HepG2 (cell line): ENCODE measurements around the gene GDAP1L1. TPM values are rescaled to one million over a fixed set of nuclear protein-coding genes. Genes with fewer than 3 reads are reported as not detected.

Experiments
- ATAC-seq: fragments of 200-7000 bp; cut with Tn5 transposase; 3 replicates; pipeline ENCODE4 v1.9.1; 2020; ENCODE audit warnings: mild to moderate bottlenecking, moderate library complexity
- BruUV-seq: library from RNA; stranded (reverse); fragments of 400-500 nt; replicated peaks from 2 replicates; lab custom pipeline; 2021; lab: Mats Ljungman, UMichigan
- CTCF ChIA-PET: fragments of 300-600 bp; formaldehyde crosslinking; extraction: SDS; loops from one replicate; lab custom pipeline; 2021; ENCODE audit warnings: low total read pairs, inconsistent platforms, low intra/inter-chr PET ratio; lab: Yijun Ruan, JAX
- POLR2A ChIA-PET: fragments of 350-600 bp; sonication (Branson Sonifier 250); formaldehyde crosslinking; loops from one replicate; lab custom pipeline; 2020; ENCODE audit warnings: antibody characterized with exemption, inconsistent platforms; lab: Yijun Ruan, JAX
- DNase-seq: peaks from one replicate; pipeline ENCODE4 v3.0.0-alpha.2; 2015; ENCODE audit warnings: low spot score
- FAIRE-seq: peaks from 3 replicates; lab custom pipeline; 2011; peaks lifted over from hg19 to GRCh38; lab: Jason Lieb, UNC
- H2AFZ ChIP-seq: one replicate; pipeline ENCODE4 v1.6.1; 2011; ENCODE audit warnings: low read length, inconsistent platforms
- H3K27ac ChIP-seq: fragments of 300-600 bp; 3 replicates; pipeline ENCODE4 v1.8.0; 2011; ENCODE audit warnings: mixed run types, mild to moderate bottlenecking, mixed read lengths, low read length, inconsistent platforms; ENCODE audit not compliant: insufficient read depth; ENCODE audit errors: extremely low read length
- H3K27me3 ChIP-seq, 2 experiments: fragments of 200-600 bp in 1 of 2; 2 replicates in 1 of 2; 3 replicates in 1 of 2; pipeline versions ENCODE4 v1.6.0 to v1.8.0; 2011; ENCODE audit warnings: low read length in 2 of 2, mild to moderate bottlenecking in 2 of 2, moderate library complexity in 2 of 2, inconsistent platforms in 1 of 2; ENCODE audit not compliant: insufficient read depth in 2 of 2, control insufficient read depth in 1 of 2
- H3K36me3 ChIP-seq, 2 experiments: fragments of 200-600 bp in 1 of 2; replicated peaks in 1 of 2; 2 replicates in 1 of 2; 3 replicates in 1 of 2; pipeline versions ENCODE4 v1.5.1 to v1.8.0; 2011; ENCODE audit warnings: low read length in 2 of 2, inconsistent platforms in 1 of 2; ENCODE audit not compliant: insufficient read depth in 2 of 2, control insufficient read depth in 1 of 2
- H3K4me1 ChIP-seq: 2 replicates; pipeline ENCODE4 v1.5.1; 2012; ENCODE audit warnings: low read length, inconsistent platforms; ENCODE audit not compliant: insufficient read depth
- H3K4me2 ChIP-seq: 2 replicates; pipeline ENCODE4 v1.6.0; 2011; ENCODE audit warnings: low read depth, low read length, inconsistent platforms
- H3K4me3 ChIP-seq, 3 experiments: fragments of 200-600 bp in 1 of 3; sonication (generic), shearing (Covaris generic) in 1 of 3; replicated peaks in 1 of 3; 2 replicates each; pipeline ENCODE4 v1.5.1; 2011 to 2016; ENCODE audit warnings: low read length in 3 of 3, inconsistent platforms in 2 of 3, low read depth in 2 of 3, mild to moderate bottlenecking in 2 of 3, control low read depth in 1 of 3, mixed read lengths in 1 of 3; ENCODE audit not compliant: insufficient read depth in 1 of 3
- H3K79me2 ChIP-seq: one replicate; pipeline ENCODE4 v1.6.1; 2011; ENCODE audit warnings: low read length, inconsistent platforms; ENCODE audit not compliant: insufficient read depth
- H3K9ac ChIP-seq: 2 replicates; pipeline ENCODE4 v1.6.0; 2011; ENCODE audit warnings: mild to moderate bottlenecking, low read depth, low read length, inconsistent platforms; ENCODE audit not compliant: insufficient read depth
- H3K9me3 ChIP-seq: 2 replicates; pipeline ENCODE4 v1.5.1; 2012; ENCODE audit warnings: mild to moderate bottlenecking, low read length
- H4K20me1 ChIP-seq: 2 replicates; pipeline ENCODE4 v1.6.0; 2011; ENCODE audit warnings: inconsistent platforms, mild to moderate bottlenecking, low read length, moderate library complexity; ENCODE audit not compliant: insufficient read depth
- BATF2 ChIP-seq: sonication (generic); formaldehyde crosslinking; IDR thresholded peaks from 2 replicates; pipeline ENCODE4 v1.8.0; 2022; ENCODE audit warnings: mild to moderate bottlenecking, missing genetic modification reagents, moderate library complexity
- POLR2A ChIP-seq, 2 experiments: IDR thresholded peaks; 2 replicates each; pipeline ENCODE4 v1.6.1; 2011; ENCODE audit warnings: low read depth in 2 of 2, low read length in 2 of 2, mild to moderate bottlenecking in 1 of 2, moderate library complexity in 1 of 2; ENCODE audit not compliant: insufficient read depth in 1 of 2
- RBM22 ChIP-seq: fragments of 200-400 bp; formaldehyde crosslinking; optimal IDR thresholded peaks from 2 replicates; pipeline ENCODE3; 2017; ENCODE audit warnings: mild to moderate bottlenecking, low read length, moderate library complexity
- ZNF225 ChIP-seq: sonication (generic); formaldehyde crosslinking; IDR thresholded peaks from 2 replicates; pipeline ENCODE4 v1.4.0; 2020; ENCODE audit warnings: mild to moderate bottlenecking, missing genetic modification reagents
- WGBS: methylation state at CpG from one replicate; pipeline ENCODE4 v1.1.6; 2017; ENCODE audit warnings: low lambda C conversion rate; 5-methylcytosine and 5-hydroxymethylcytosine counted together
- in situ Hi-C: cut with HindIII; loops from 2 replicates; pipeline ENCODE4 v1.10.0; 2017; ENCODE audit warnings: low pct_unique_long_range_greater_than_20kb; ENCODE audit not compliant: extremely low pct_ligation_motif_present
- intact Hi-C: fragments of 100-400 bp; cut with micrococcal nuclease; formaldehyde crosslinking; loops from one replicate; pipeline ENCODE4 v1.10.0; 2022; ENCODE audit not compliant: unreplicated experiment
- polyA plus RNA-seq, 8 experiments: library from polyadenylated mRNA; depleted of rRNA in 3 of 8; stranded (reverse) in 7 of 8; unstranded in 1 of 8; fragments of >200 nt; fragmentation: Illumina TruSeq in 4 of 8; extraction: Trizol in 4 of 8; gene quantifications; 2 replicates each; pipeline versions ENCODE4 v1.2.1 to v1.2.3, GENCODE V29; 2011 to 2016; ENCODE audit warnings: low read depth in 4 of 8, missing spikeins in 1 of 8, mixed read lengths in 1 of 8; ENCODE audit not compliant: insufficient read depth in 1 of 8
- total RNA-seq, 5 experiments: library from RNA; depleted of rRNA; stranded (reverse); fragments of >200 nt; fragmentation: Illumina TruSeq; extraction: Trizol; gene quantifications; 2 replicates each; pipeline ENCODE4 v1.2.3, GENCODE V29; 2016; ENCODE audit warnings: low read depth in 1 of 5

The GDAP1L1 gene
- total and polyA plus RNA-seq, 2 of the 13 experiments (the other 11 are each of a cell fraction or from before 2014, with no cell fraction given) = 0.04 TPM; not detected in 1

GRCh38 chr20:44198872-44199271 is 48.2 kb upstream of the GDAP1L1 start:
- DNase-seq (no peak), FAIRE-seq (no peak), ATAC-seq (no peak)
- Histone ChIP-seq H3K9me3 (no peaks in the 10 kb centered on the region), H3K4me2 (no peak overlapping the region), H3K27ac (no peak overlapping the region), H2AFZ (no peak overlapping the region), H4K20me1 (peaks cover 7% of the 10 kb centered on the region), H3K9ac (no peak overlapping the region), H3K27me3 (no peaks in the 10 kb centered on the region), H3K36me3 (peaks cover 35 to 74% of the 10 kb centered on the region in 2 experiments), H3K79me2 (peaks cover 43% of the 10 kb centered on the region), H3K4me1 (no peaks in the 10 kb centered on the region), H3K4me3 (no peak overlapping the region)
- in situ Hi-C loops = no loop called here
- ChIA-PET CTCF (no interaction called here), POLR2A (no interaction called here)
- WGBS = 97% methylated on average over 4 of the region's 4 CpGs
- TF ChIP-seq BATF2 (no peak), RBM22 (peak; percentile 56)
- no TSS peak for BruUV-seq
- intact Hi-C loops = no loop called here

- BruUV-seq = no TSS peak
- ChIA-PET CTCF (no interaction called here), POLR2A (no interaction called here)
- intact Hi-C loops = loop anchor here (10.0 kb wide), 2 partner anchors 475 to 535 kb away; partner anchors contain the start of genes GTSF1L and MYBL2
- no peaks in the 10 kb centered on the region for H3K27me3 ChIP-seq
- no peak overlapping the region for H3K4me2 ChIP-seq
- H3K27ac ChIP-seq = no peak overlapping the region
- peaks cover 38 to 82% of the 10 kb centered on the region in 2 experiments for H3K36me3 ChIP-seq
- peaks cover 7% of the 10 kb centered on the region for H4K20me1 ChIP-seq
- TF ChIP-seq POLR2A (IDR thresholded peaks at IDR 0.05; ENCODE audit: insufficient read depth in 1 of 2, low read depth in 2 of 2, low read length in 2 of 2) (0 out of 4 replicates have a peak, but pooled peaks of 1 of the 2 experiments have one; percentile 12), ZNF225 (CRISPR knock-in tag) (no peak), RBM22 (peak; percentile 13)
- 98% methylated on average over 4 of the region's 4 CpGs for WGBS
- H3K9me3 ChIP-seq = no peaks in the 10 kb centered on the region
- FAIRE-seq = no peak
- in situ Hi-C loops = no loop called here
- no peak overlapping the region for H3K9ac ChIP-seq
- H3K79me2 ChIP-seq = peaks cover 53% of the 10 kb centered on the region
- H3K4me1 ChIP-seq = peaks cover 7% of the 10 kb centered on the region; the same call in 1 of the 2 replicates
- H2AFZ ChIP-seq = no peak overlapping the region
- no peak overlapping the region for H3K4me3 ChIP-seq
- no peak for DNase-seq
- no peak; the same call in 2 of the 3 replicates for ATAC-seq
Measured at GRCh38 chr20:44199877-44200276, 47.2 kb upstream of the GDAP1L1 start.
